Spinal cord (tissue), 10 donors: Measurements from ENCODE around the gene CXCR5. TPM values are rescaled to one million over a fixed set of nuclear protein-coding genes. Genes with fewer than 3 reads are reported as not detected.
A peak's percentile ranks its signal among the peaks of the same experiment; 100 is the strongest.

ENCODE experiments used
- DNase-seq, 6 donors: peaks; one replicate each; pipeline versions ENCODE4 v3.0.0 to v3.0.0-alpha.2; 2013 to 2015; ENCODE audit warnings: low spot score in 6 of 6, low read depth in 4 of 6
- H3K27ac ChIP-seq: one replicate; pipeline ENCODE4 v1.5.1; 2013; ENCODE audit warnings: low read depth, low read length, control low read depth
- H3K27me3 ChIP-seq: one replicate; pipeline ENCODE4 v1.6.1; 2013; ENCODE audit warnings: low read length; ENCODE audit not compliant: control insufficient read depth, insufficient read depth
- H3K36me3 ChIP-seq: one replicate; pipeline ENCODE4 v1.6.1; 2013; ENCODE audit warnings: low read length; ENCODE audit not compliant: control insufficient read depth, insufficient read depth
- H3K4me1 ChIP-seq: one replicate; pipeline ENCODE4 v1.6.1; 2013; ENCODE audit warnings: low read length; ENCODE audit not compliant: control insufficient read depth, insufficient read depth
- H3K4me3 ChIP-seq: one replicate; pipeline ENCODE4 v1.5.1; 2013; ENCODE audit warnings: low read depth, low read length, control low read depth
- H3K9me3 ChIP-seq: one replicate; pipeline ENCODE4 v1.6.1; 2013; ENCODE audit warnings: low read length; ENCODE audit not compliant: control insufficient read depth, insufficient read depth
- WGBS: methylation state at CpG from one replicate; pipeline ENCODE4 v1.1.5; 2013; ENCODE audit warnings: missing lambda C conversion rate; ENCODE audit not compliant: insufficient coverage; 5-methylcytosine and 5-hydroxymethylcytosine counted together
- polyA plus RNA-seq, 2 donors: library from polyadenylated mRNA; unstranded; fragments of 120-200 nt; gene quantifications; one replicate each; pipeline ENCODE4 v1.2.1, GENCODE V29; 2013; ENCODE audit not compliant: insufficient read length in 2 of 2
- total RNA-seq, 2 donors: library from RNA; depleted of rRNA in 1 of 2; stranded (reverse); fragments of 120-200 nt in 1 of 2; fragments of >200 nt in 1 of 2; gene quantifications; one replicate each; pipeline versions ENCODE4 v1.2.3 to v1.2.4, GENCODE V29; 2013 to 2014
- donor health status: healthy.

Gene CXCR5
- total and polyA plus RNA-seq, 4 donors = not detected

- DNase-seq = no peak
- Histone ChIP-seq H3K27ac (no peak overlapping the region), H3K27me3 (no peaks in the 10 kb centered on the region), H3K4me3 (no peak overlapping the region), H3K36me3 (peaks cover 89% of the 10 kb centered on the region), H3K9me3 (no peaks in the 10 kb centered on the region), H3K4me1 (peaks cover 7% of the 10 kb centered on the region)
- 86% methylated on average over 27 of the region's 31 CpGs for WGBS
These were observed 18.0 kb downstream of the CXCR5 start for GRCh38 chr11:118901494-118902335.

GRCh38 chr11:118902336-118903203, 18.9 kb downstream of the CXCR5 start:
- 93% methylated on average over 31 of the region's 37 CpGs for WGBS

GRCh38 chr11:118903204-118904015, 19.7 kb downstream of the CXCR5 start:
- peaks cover 90% of the 10 kb centered on the region for H3K36me3 ChIP-seq

More at GRCh38 chr11:118902336-118903203, 18.9 kb downstream of the CXCR5 start:
- Histone ChIP-seq H3K36me3 (peaks cover 89% of the 10 kb centered on the region), H3K27ac (no peak overlapping the region), H3K27me3 (no peaks in the 10 kb centered on the region), H3K9me3 (no peaks in the 10 kb centered on the region), H3K4me3 (no peak overlapping the region), H3K4me1 (peaks cover 9% of the 10 kb centered on the region)
- no peak for DNase-seq

GRCh38 chr11:118907051-118908042, 23.7 kb downstream of the CXCR5 start:
- Histone ChIP-seq H3K4me3 (no peak overlapping the region), H3K9me3 (no peaks in the 10 kb centered on the region), H3K4me1 (peaks cover 56% of the 10 kb centered on the region), H3K27ac (peak overlapping the region; percentile 11), H3K27me3 (no peaks in the 10 kb centered on the region), H3K36me3 (peaks cover 62% of the 10 kb centered on the region)
- peak in 3 of 6 donors; percentile 72 to 93 (median 92) for DNase-seq
- 44% methylated on average over 15 of the region's 24 CpGs for WGBS

More at GRCh38 chr11:118903204-118904015, 19.7 kb downstream of the CXCR5 start:
- Histone ChIP-seq H3K9me3 (no peaks in the 10 kb centered on the region), H3K4me3 (no peak overlapping the region), H3K4me1 (peaks cover 17% of the 10 kb centered on the region), H3K27me3 (no peaks in the 10 kb centered on the region), H3K27ac (no peak overlapping the region)
- DNase-seq = no peak
- 91% methylated on average over 6 of the region's 21 CpGs for WGBS

DNA sequence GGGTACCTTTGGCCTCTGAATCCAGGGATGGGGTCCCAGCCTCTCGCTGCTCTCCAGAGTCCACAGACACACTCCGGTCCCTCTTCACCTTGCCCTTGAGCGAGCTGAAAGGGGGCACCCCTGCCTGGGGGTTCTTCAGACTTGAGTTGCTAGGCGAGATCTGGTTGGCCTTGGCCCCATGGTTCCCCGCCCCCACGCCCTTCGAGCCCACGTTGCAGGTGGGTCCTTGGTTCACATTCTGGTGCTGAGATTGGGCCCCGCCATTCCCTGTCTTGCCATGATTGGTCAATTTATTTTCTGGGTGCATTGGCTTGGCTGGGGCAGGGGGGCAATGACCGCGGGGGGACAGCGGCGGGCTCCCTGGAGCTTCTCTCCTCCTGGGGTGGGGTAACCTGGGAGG, 24.6 kb downstream of the CXCR5 start:
- Histone ChIP-seq H3K36me3 (peaks cover 57% of the 10 kb centered on the region), H3K4me1 (peaks cover 66% of the 10 kb centered on the region), H3K27ac (peak overlapping the region; percentile 93), H3K9me3 (no peaks in the 10 kb centered on the region), H3K4me3 (no peak overlapping the region), H3K27me3 (no peaks in the 10 kb centered on the region)
- WGBS = 71% methylated on average over 13 of the region's 13 CpGs
- DNase-seq = no peak

DNA sequence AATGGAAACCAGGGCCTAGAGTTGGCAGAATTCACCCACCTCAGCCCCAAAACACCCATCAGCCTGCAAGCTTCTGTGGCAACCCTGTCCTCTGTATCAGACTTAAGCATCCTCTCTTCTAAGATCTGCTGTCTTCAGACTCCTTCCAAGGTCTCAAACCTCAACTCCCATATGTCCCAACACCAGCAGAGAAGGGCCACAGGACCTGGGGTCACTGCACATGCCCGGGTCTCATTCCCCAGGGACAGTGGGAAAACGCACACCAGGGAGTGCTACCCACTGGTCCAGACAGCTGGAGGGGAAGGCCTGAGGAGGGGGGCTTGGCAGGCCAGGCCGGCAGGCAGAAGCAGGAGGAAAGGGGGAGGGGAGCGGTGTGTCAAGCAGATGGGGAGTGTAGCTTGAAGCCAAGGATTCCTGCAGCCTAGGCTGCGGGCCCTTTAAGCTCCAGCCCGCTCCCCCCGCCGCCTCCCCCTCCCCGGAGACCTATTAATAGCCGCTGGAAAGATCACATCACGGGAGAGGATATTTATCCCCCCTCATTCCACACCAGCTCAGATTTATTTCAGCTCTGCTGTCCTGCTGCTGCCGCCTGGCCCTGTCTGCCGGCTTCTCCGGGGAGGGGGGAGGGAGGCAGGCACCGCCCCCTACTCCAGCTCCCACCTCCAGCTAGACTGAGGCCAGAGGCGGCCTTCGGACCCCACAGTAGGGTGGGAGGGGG, 25.4 kb downstream of the CXCR5 start:
- H3K27ac ChIP-seq = peak overlapping the region; percentile 93
- H3K27me3 ChIP-seq = no peaks in the 10 kb centered on the region
- H3K4me1 ChIP-seq = peaks cover 74% of the 10 kb centered on the region
- H3K4me3 ChIP-seq = peak overlapping the region; percentile 21
- H3K9me3 ChIP-seq = no peaks in the 10 kb centered on the region
- peaks cover 50% of the 10 kb centered on the region for H3K36me3 ChIP-seq
- DNase-seq = peak in 3 of 6 donors; percentile 81 to 97 (median 95)
- 3% methylated on average over 8 of the region's 17 CpGs for WGBS

- H3K4me1 ChIP-seq = peaks cover 81% of the 10 kb centered on the region
- H3K27ac ChIP-seq = peak overlapping the region; percentile 93
- WGBS = 42% methylated on average over 14 of the region's 21 CpGs
- no peaks in the 10 kb centered on the region for H3K9me3 ChIP-seq
- H3K27me3 ChIP-seq = no peaks in the 10 kb centered on the region
- H3K36me3 ChIP-seq = peaks cover 48% of the 10 kb centered on the region
- H3K4me3 ChIP-seq = peak overlapping the region; percentile 21
- no peak for DNase-seq
These were observed 26.1 kb downstream of the CXCR5 start for GRCh38 chr11:118909619-118910308.
